Activated effector memory CD4-positive, alpha-beta T cell treated with Interleukin-2 at 50 U/mL for 16 hours (primary cell): Measurements from ENCODE around the gene SORBS1.

Source experiments
- DNase-seq: peaks from one replicate; pipeline ENCODE4 v3.0.0-alpha.2; 2020

SORBS1 gene

GRCh38 chr10:95538412-95538811, 22.8 kb downstream of the SORBS1 start:
- DNase-seq: no peak

- no peak for DNase-seq
Measured at GRCh38 chr10:95537542-95537927, 23.6 kb downstream of the SORBS1 start.

GRCh38 chr10:95536894-95537541, 24.2 kb downstream of the SORBS1 start:
- DNase-seq: no peak

DNA sequence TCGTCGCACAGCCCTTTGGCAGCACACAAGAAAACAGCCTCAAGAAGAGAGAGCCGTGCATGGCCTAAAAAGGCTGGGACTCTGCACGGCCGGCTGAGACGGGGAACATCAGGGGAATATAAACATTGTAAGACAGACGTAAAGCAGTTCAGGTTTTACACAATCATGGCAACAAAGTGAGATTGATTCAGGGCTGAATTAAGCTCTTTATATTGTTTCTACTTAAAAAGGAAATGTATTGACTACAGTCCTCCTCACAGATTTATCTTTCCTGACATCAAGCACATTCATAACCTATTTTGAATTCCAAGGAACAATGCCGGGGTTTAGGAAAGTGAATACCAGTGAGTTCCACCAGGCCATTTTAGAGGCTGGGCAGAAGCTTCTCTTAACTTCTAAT, 25.2 kb downstream of the SORBS1 start:
- DNase-seq: no peak

- DNase-seq: no peak
Measured at GRCh38 chr10:95535526-95535925, 25.6 kb downstream of the SORBS1 start.

- no peak for DNase-seq
Measured at GRCh38 chr10:95533590-95533989, 27.6 kb downstream of the SORBS1 start.

DNA sequence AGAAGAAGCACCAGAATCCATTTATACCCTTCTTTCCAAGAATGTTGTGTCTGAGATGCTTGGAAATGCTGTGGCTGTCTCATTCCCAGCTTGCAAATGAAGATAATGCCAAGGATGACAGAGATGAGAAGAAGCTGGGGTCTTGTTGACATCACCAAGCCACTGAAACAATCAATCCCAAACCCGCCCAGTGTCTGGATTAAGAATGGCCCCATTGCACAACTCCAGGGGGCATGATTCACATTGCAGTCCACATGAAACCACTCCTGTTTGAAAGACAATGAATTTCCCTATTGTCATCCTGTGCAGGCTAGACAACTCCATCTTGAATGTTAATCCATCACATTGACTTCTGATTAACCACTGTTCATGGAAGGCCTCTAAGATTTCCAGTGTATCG, 28.6 kb downstream of the SORBS1 start:
- no peak for DNase-seq

DNA sequence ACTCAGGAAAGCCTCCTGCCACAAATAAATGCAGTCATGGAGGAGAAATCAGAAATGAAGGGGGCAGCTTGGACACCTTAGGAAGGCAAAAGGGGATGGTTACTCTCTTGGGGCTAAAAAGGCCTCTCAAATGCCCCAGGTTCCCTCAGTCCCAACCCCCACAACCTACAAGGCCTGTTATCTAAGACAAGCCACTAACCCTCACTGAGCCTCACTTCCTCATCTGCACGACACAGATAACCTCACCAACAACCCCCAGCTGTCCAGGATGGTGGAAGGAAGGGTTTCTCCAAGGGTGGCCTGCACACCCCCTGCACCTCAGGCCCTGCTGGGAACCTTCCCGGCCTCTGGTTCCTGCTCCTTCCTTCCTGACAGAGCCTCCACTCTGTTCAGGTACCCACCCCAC, 29.2 kb downstream of the SORBS1 start:
- DNase-seq: no peak

DNA sequence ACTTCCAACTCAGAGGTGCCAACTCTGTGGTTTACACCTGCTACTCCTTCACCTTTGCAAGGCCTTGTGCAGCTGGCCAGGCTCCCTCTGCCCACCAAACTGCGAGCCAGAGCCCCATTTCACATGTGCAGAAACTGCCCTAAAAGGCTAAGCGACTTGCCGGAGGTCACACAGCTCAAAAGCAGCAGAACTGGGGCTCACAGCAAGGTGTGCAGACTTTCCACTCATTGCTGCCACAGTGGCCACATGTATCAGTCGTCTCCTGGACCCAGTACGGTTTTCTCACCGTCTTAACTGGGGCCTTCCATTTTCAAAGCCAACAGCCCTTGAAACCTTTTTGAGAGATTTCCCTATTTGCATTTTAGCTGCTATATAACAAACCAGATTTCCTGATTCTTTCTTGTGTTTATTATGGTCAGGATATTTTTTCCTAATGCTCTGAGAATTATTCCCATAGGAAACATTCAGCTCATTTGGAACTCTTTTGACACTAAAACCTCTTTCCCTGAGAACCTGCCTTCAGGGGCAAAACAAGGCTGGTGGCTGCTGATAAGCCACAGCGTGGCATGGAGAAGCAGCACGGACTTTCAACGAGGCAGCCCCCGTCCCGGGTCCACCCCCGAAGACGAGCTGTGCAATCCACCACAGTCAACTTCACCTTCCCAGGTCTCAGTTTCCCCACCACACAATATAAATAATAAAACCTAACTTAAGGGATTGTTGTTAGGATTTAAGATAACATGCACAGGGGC, 29.9 kb downstream of the SORBS1 start:
- no peak for DNase-seq

- DNase-seq: no peak
Measured at GRCh38 chr10:95530561-95530960, 30.6 kb downstream of the SORBS1 start.

DNA sequence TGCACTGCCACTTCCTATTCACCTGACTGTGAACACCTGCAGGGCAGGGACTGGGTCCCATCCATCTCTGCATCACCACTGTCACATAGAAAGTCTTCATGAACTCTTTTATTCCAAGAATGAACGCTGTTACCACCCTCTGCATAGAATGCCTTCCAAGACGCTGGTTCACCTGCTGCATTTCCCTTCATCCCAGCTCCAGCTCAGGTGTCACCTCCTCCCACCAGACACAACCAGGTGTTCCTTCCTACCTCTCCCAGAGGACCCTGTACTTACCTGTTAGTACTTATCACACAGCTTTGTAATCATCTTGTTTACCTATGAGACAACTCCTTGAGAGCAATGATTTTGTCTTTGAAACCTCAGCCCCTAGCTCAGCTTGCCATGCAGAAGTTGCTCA, 31.1 kb downstream of the SORBS1 start:
- DNase-seq: no peak

- DNase-seq: no peak
Measured at GRCh38 chr10:95526044-95526443, 35.1 kb downstream of the SORBS1 start.

- DNase-seq: no peak
Measured at GRCh38 chr10:95525033-95525418, 36.1 kb downstream of the SORBS1 start.

DNA sequence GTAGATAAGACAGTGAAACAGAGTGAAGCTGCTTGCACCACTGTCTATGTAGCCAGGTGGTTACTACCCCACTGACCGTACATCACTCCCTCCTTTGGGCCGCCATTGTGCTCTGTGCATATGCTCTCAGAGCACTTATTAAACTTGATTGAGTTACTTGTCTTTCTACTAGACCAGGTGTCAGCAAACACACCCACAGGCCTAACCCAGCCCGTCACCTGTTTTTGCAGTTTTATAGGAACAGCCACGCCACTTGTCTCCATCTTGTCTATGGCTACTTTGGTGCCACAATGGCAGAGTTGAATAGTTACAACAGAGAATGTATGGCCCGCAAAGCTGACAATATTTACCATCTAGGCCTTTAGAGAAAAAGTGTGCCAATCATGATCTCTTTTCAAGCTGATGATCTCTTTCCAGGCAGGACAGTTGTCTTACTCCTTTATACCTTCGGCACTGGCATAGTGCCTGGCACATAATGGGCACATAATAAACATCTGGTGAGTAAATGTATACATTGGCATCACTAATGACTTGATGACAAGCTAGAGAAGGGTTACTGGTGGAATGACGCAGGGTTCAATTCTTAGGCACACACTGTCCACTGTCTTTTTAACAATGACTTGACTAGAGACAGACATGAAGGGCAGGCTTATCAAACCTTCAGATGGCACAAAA, 36.7 kb downstream of the SORBS1 start:
- DNase-seq: no peak

GRCh38 chr10:95522117-95522516, 39.1 kb downstream of the SORBS1 start:
- DNase-seq: no peak

DNA sequence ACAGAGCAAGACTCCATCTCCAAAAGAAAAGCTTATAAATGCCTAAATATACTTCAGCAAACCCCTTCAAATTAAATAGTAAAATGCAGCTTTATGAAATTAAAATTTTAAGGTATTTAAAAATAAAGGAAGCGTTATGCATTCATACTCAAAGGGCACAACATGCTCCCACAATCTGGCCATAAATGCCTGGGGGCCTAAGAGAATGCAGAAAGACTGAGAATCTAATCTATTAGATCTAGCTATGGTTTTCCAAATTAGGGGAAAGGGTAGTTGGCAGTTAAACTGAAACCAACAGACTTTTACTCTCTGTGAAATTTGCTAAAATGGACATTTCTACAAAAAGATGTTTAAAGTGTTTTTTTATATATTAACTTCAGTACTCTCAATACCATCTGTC, 40.6 kb downstream of the SORBS1 start:
- DNase-seq: no peak

DNA sequence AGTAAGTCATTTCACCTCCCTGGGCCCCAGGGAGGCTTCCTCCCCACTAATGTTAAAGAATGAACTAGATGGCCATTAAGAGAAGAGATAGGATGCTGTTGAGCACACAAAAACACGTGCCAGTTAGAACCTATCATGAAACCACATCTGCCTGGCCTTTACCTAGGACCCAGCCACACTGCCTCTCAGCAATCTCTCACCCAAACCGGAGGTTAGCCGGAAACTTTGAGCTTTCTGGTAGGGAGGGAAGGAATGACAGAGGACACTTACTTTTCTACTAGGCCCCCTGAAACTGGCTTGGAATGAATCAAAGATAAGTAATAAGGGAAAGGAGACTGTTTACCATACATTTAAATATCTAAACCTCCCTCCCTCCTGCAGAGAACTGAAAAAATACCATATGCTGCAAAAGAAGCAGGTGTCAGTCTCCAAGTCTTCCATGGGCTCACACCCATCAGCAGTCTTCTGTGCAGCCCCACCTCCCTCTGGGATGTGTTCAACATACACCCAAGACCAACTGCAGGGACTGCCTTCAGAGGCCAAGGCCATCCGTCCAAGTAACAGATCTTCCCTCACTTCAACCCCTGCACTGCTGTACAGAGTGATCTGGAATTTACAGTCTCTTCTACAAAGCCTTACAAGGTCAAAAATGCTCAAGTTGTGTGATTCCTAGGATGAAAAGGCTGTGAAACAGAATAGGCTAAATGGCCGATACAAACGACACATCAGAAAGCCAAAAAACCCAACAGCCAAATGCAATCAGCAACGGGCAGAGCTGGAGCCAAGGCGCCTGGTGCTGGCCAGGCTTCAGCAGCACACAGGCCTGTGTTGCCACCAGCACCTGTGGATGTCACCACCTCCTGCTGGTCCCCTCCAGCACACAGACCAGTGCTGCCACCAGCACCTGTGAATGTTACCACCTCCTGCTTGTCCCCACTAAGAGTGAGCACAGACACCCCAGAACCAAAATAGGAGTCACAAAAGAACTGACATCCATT, 42.4 kb downstream of the SORBS1 start:
- DNase-seq: no peak

GRCh38 chr10:95517536-95518454, 43.4 kb downstream of the SORBS1 start:
- DNase-seq: no peak

DNA sequence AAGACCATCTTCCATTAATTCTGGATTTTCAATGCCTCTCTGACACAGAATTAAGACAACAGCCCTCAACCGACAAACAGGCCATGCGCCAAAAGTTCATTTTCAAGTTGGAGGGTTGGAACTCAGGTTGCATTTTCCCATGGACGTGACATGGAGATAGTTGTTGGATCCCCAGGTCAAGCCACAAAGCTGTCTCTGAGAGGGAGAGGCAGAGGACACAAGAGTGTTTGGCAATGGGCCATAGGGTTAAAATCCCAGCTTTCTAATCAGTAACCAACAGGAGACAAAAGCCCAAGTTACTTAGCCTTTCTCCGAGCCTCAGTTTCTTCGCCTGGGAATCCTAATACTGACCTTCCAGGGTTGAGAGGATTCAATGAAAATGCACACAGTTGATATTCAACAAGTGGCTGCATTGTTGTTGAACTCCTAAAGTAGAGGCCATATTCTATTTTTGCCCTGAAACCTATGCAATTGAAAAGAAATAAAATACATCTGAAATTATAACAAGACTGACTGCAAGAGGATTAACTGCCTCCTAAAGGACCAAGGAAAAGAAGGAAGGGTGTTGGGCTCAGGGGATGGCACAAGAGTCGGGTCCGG, 44.3 kb downstream of the SORBS1 start:
- no peak for DNase-seq

DNA sequence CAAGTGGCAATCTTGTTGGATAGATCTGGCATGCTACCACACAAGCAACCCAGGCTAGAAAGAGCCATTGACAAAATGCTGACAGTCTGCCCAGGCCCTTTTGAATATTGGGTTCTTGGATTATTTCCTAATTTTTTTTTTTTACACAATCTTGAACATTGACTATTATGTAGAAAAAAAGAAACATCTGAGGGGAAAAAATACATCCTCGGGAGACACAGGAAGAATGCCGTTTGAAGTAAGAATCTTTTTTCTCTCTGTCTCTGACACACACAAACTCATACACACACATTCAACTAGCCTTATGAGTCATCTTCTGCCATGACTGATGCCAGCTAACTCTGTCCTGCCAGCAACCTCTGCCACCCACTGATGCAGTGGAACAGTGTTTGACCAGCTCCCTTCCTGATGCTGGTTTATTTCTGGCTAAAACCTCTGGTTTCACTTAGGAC, 47.2 kb downstream of the SORBS1 start:
- no peak for DNase-seq

- no peak for DNase-seq
Measured at GRCh38 chr10:95513008-95513589, 48.1 kb downstream of the SORBS1 start.
